Inflammatory macrophage (primary cell): ENCODE results near the gene GLG1.
"Not testable (repeated sequence)": the region's sequence is repeated elsewhere in the genome, so short reads cannot be mapped to it uniquely, and the experiment has no call there.

Source experiments
- DNase-seq, 2 donors: peaks; one replicate each; pipeline ENCODE4 v3.0.0-alpha.2; 2020 to 2022

The GLG1 gene

GRCh38 chr16:74524926-74525325, 82.0 kb downstream of the GLG1 start:
- no peak for DNase-seq

DNA sequence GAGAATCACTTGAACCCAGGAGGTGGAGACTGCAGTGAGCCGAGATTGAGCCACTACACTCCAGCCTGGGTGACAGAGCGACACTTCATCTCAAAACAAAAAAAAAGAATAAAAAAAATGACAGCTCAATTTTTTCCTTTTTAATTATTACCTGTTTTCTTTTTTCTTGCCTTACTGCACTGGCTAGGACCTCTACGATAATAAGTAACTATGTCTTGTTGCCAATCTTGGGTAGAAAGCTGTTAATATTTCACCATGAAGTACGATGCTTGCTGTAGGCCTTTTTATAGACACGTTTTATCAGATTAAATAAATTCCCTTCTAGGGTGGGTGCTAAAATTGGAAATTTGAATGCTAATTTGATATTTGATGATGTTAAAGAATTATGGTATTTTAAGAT, 82.8 kb downstream of the GLG1 start:
- no peak for DNase-seq

DNA sequence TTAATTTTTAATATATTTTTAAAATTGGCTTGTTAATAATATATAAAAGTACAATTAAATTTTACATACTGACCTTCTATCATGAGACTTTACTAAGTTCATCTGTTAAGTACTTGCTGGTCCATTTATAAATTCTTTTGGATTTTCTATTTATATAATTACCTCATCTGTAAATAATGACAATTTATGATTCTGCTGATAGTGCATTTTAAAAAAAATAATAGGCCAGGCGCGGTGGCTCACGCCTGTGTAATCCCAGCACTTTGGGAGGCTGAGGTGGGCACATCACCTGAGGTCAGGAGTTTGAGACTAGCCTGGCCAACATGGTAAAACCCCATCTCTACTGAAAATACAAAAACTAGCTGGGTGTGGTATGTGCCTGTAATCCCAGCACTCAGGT, 83.2 kb downstream of the GLG1 start:
- not testable (repeated sequence) for DNase-seq

DNA sequence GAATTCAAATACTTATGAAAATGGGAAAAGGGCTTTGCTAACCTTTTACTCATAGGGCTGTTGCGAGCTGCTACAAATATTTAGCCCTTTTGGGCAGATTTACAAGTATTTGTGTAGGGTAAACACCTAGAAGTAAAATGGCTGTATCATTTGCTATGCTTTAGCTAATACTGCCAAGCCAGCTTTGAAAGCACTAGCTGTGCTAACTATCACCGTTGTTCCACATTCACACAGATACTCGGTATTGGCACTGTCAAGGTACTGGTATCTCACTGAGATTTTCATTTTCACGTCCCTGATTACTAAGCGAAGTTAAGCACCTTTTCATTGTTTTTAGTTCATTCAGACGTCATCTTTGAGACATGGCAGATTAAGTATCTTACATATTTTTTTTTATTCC, 84.8 kb downstream of the GLG1 start:
- no peak for DNase-seq

- no peak for DNase-seq
These were observed 85.2 kb downstream of the GLG1 start for GRCh38 chr16:74521691-74522090.

- not testable (repeated sequence) for DNase-seq
These were observed 88.0 kb downstream of the GLG1 start for GRCh38 chr16:74518934-74519333.

DNA sequence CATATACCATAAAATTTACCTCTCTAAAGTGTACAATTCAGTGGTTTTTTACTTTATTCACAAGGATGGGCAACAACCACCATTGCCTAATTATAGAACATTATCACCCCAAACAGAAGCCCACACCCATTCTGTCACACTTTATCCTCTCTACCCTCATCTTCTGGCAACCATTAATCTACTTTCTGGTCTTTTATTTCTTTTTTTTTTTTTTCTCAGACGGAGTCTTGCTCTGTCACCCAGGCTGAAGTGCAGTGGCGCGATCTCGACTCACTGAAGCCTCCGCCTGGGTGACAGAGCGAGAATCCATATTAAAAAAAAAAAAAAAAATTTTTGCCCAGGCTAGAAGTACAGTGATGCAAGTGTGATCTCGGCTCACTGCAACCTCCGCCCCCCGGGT, 95.0 kb downstream of the GLG1 start:
- DNase-seq: no peak

DNA sequence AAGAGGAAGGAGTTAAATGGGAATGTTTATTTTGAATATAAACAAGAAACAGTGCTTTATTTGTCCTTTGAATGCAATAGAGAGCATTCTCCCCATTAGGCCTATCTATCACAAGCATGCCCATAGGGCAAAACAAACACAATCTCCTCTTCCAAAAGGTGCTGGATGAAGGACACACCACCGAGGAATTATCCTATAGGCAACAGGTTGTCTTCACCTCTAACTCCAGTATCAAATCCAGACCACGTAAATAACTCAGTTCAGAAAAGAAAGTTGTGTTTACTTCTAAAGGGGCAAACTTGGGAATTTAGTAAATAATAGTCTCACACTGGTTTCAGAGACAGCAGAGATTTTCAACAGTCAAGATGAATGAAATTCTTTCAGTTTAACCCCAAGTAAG, 101.9 kb downstream of the GLG1 start:
- DNase-seq: no peak

DNA sequence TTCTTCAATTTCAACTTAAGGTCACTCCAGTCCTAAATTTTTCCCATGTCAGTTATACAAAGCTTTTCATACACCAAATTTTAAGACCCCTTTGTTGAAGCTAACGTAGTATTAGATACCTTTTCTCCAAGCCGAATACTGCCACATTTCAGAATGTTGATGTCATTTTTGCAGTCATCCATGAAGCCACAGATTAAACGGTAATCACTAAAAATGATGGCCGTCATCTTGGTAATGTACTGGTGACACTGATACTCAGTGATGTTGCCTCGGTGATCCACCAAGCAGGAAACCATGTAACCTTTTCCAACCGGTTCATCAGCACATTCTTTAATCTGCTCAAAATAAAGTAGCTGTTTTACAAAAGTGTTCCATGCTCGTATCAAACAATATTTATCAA, 103.5 kb downstream of the GLG1 start:
- no peak for DNase-seq

DNA sequence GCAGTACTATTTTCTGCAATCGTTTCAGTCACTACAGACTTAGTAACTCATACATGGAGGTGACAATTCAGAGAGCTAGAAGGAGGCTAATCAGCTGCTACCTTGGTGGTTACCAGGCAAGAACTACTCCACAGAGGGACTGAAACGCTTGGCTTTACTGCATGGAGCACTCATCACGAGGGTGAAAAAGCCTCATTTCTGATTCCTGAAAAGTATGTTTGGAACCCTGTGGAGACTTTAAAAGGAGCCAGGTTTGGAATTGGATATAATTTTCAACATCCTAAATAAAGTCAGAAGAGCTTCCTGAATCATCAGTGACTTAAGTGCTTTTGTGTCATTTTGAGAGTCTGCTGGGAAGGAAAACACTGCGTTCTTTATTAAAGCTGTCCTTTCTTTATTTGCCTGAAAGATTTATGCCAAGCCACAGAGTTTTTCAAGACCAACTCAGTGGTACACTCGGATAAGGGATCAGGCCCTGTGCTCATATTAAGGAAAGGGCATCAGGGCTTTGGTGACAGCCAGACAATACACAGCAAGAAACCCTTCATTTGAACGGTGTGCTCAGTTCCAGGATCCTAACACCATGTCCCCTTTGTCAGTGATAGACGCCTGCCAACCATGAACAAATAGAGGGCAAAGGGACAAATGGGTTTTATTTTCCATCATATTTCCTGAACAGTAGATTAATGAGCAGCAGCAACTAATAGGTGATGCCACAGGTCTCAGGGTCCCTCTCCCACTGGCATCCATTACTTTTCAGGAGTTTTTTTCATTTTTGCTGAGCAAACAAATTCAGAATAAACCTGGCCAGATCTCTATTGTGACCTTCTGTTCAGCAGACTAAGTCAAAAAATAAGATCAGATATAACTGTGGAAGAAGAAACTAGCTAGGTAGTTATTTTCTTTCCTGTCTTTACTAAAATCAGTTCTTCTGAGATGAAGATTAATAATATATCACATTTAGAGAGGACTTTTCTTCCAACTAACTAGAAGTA, 105.1 kb downstream of the GLG1 start:
- no peak for DNase-seq

DNA sequence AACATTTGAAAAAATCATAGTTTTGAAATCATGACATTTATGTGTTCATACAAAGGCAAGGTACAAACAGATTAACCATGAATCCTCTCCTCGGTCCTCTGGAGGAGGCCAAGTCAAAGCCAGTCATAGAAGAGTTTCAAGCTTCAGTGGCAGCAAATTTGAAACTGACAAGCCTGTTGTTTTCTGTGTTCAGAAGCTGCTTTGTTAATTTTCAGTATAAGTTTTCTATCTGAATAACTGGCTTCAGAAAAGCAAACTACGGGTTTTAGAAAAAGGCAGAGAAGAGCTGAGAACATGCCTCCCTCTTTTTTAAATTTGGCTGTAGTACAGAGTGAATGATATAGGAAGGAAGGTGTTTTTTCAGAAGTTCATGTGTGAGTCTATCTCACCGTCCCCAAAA, 106.0 kb downstream of the GLG1 start:
- DNase-seq: no peak

DNA sequence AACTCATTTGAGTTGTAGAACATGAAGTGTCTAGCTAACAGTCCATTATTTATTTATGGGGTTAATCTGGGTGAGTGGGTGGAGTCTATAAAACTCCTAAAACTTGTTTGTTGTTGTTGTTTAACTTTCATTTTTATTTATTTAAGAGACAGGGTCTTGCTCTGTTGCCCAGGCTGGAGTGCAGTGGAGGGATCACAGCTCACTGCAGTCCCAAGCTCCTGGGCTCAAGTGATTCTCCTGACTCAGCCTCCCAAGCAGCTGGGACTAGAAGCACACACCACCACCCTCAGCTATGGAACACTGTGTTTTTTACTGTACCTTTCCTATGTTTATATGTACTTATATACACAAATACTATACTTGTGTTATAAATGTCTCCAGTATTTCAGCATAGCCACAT, 107.8 kb downstream of the GLG1 start:
- DNase-seq: no peak

DNA sequence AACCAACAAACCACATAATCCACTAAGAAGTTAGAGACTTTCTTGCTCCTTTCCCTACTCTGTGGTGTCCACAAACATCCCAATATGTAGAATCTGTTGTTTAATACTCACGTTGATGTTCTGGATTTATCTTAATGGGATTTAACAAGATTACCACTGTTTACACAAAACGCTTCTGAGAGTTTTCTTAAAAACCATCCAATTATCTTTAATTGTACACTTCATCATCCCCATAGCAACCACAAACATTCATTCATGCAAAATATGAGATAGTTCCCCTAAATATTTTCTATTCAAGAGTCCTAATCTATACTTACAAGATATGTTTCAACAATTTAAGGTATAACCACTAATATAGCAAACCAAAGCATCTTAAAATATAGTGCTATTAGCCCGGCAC, 109.2 kb downstream of the GLG1 start:
- no peak for DNase-seq

DNA sequence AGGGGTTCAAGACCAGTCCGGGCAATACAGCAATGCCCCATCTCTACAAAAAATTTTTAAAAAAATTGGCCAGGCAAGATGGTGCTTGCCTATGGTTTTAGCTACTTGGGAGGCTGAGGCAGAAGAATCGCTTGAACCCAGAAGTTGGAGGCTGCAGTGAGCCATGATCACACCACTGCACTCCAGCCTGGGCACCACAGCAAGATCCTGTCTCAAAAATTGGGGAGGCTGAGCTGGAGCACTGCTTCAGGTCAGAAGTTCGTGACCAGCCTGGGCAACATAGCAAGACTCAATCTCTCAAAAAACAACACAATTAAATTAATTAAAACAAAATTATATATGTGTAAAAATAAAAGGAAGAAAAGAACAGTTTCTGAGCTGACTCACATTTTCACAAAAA, 110.9 kb downstream of the GLG1 start:
- DNase-seq: no peak

GRCh38 chr16:74492976-74493375, 113.9 kb downstream of the GLG1 start:
- DNase-seq: no peak

DNA sequence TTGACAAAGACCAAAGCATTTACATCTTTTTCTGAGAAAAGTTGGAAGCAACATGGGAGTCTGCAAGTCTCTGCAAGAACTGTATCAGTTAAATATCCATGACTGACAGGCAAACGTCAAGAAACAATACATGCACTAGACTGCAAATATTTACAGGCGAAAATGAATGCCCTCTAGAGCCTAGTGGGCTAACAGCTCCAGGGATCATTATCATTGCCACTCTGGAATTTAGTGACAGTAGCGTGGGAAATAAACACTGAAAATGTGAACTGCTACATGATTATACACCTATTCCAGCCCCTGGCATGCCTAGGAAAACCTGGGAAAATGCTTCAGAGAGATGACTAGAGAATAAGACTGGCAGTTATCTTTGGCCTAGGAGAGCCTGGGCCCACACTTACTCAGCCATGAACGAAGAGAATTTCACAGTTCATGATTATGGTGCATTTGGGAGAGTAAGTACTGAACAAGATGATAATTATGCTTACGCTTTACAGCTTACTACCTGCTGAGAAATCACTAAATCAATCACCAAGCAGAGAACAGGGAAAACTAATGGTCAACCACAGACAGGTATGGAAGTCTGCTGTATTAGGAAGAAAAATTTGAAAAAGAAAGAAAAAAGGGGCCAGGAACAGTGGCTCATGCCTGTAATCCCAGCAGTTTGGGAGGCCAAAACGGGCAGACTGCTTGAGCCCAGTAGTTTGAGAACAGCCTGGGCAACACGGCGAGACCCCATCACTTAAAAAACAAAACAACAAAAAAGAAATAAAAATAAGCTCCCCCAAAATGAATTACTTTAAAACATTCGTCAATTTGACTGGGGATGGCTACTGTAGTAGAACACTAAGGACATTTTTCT, 119.0 kb downstream of the GLG1 start:
- DNase-seq: no peak

DNA sequence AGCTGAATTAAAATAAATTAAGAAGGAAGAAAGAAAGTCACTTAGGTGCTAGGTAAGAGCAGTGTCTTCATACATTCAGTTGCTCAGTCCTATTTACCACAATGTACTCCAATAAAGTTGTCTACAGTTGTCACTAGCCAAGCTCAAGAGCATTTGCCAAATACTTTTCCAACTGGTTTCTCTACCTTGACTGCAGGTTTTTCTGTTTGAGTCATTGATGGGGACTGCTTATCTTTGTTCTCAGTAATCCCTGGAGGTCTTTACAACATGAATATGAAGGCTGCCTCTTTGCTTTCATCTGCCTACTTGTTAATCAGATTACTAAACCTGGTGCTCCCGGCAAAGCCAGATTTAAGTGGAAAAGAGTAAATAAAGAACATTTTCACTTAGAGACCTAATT, 121.0 kb downstream of the GLG1 start:
- no peak for DNase-seq

- DNase-seq: no peak
These were observed 126.5 kb downstream of the GLG1 start for GRCh38 chr16:74480150-74481029.

DNA sequence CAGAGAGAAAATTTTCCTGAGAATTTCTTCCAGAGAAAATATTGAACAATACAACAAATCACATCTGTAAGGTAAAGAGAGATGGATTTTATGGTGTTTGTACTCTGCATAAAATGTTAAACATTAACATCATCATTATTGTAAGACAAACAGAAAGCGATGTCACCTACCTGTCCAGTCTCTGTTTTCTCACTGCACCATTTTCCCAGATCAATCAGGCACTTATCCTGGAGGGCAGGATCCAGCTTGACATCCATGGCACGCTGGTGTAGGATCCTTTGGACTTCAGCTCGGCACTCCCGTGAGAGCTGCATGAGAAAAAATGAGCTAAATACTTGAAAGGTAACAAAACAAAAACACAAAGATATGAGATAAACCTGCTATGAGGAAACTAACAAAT, 129.7 kb downstream of the GLG1 start:
- DNase-seq: no peak

DNA sequence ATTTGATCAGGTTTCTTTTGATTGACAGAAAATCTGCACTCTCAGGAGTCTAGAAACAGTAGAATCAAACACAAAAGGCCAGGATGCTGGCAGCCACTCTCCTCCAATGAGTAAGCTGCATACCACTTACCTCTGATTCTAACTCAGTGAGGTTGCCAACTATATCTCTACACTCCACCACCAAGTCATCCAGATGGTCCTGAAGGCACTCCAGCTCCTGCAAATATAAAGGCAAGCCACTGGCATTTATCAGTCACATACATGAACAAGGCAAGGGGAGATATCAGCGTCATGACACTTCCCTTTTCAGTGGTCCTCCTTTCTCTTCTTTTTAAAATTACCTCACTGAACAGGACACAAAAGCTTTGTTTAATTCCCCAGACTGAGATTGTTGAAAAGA, 132.5 kb downstream of the GLG1 start:
- no peak for DNase-seq

GRCh38 chr16:74472540-74472939, 134.4 kb downstream of the GLG1 start:
- no peak for DNase-seq

DNA sequence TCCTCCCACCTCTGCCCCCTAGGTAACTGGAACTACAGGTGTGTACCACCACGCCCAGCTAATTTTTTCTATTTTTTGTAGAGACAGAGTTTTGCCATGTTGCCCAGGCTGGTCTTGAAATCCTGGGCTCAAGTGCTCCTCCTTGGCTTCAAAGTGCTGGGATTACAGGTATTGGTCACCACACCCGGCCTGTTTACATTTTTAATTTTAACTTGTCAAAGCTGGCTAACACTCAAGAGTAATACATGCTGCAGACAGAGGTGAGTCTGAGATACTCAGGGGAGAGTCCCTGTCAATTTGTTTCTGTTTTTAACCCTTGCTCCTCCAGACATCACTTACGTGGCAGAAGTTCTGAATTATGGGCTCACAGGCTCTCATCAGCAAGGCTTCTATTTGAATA, 134.9 kb downstream of the GLG1 start:
- no peak for DNase-seq
